Loucy (cell line): ENCODE data around the gene RRP8.

Experiments used
- H2AFZ ChIP-seq: fragments of 200-600 bp; sonication (generic); 2 replicates; pipeline ENCODE4 v1.6.0; 2016; ENCODE audit warnings: antibody characterized with exemption, mild to moderate bottlenecking, low read length, moderate library complexity
- H3F3A ChIP-seq: fragments of 200-600 bp; 2 replicates; pipeline ENCODE4 v1.6.0; 2016; ENCODE audit warnings: antibody characterized with exemption, low read depth, mild to moderate bottlenecking
- H3K27me3 ChIP-seq: fragments of 200-600 bp; sonication (generic); 2 replicates; pipeline ENCODE4 v1.6.1; 2014; ENCODE audit warnings: low read length, mild to moderate bottlenecking; ENCODE audit not compliant: insufficient read depth, poor library complexity, severe bottlenecking
- H3K36me3 ChIP-seq: fragments of 200-600 bp; sonication (generic); 2 replicates; pipeline ENCODE4 v1.6.1; 2016; ENCODE audit warnings: low read length; ENCODE audit not compliant: insufficient read depth
- H3K4me1 ChIP-seq: fragments of 200-600 bp; sonication (generic); 2 replicates; pipeline ENCODE4 v1.5.1; 2014; ENCODE audit warnings: low read length, mild to moderate bottlenecking; ENCODE audit not compliant: insufficient read depth, poor library complexity, severe bottlenecking
- H3K4me2 ChIP-seq: fragments of 200-600 bp; sonication (generic); 2 replicates; pipeline ENCODE4 v1.6.0; 2014; ENCODE audit warnings: antibody characterized with exemption, low read length, low read depth, mild to moderate bottlenecking; ENCODE audit not compliant: poor library complexity, severe bottlenecking
- H3K4me3 ChIP-seq: fragments of 200-600 bp; sonication (generic); 2 replicates; pipeline ENCODE4 v1.5.1; 2014; ENCODE audit warnings: low read length, mild to moderate bottlenecking, mixed read lengths; ENCODE audit not compliant: poor library complexity, severe bottlenecking
- H3K79me2 ChIP-seq: fragments of 200-600 bp; sonication (generic); 2 replicates; pipeline ENCODE4 v1.6.1; 2014; ENCODE audit warnings: low read length; ENCODE audit not compliant: insufficient read depth
- H3K9ac ChIP-seq: fragments of 200-600 bp; sonication (generic); 2 replicates; pipeline ENCODE4 v1.6.0; 2014; ENCODE audit warnings: mild to moderate bottlenecking, low read depth, low read length, moderate library complexity; ENCODE audit not compliant: poor library complexity, severe bottlenecking
- H3K9me2 ChIP-seq: fragments of 200-600 bp; sonication (generic); replicated peaks from 2 replicates; pipeline ENCODE4 v1.6.1; 2016; ENCODE audit warnings: low read depth, low read length, mixed read lengths
- H3K9me3 ChIP-seq: fragments of 200-600 bp; sonication (generic); 2 replicates; pipeline ENCODE4 v1.6.1; 2014; ENCODE audit warnings: mild to moderate bottlenecking, antibody characterized with exemption, low read length, low read depth; ENCODE audit not compliant: insufficient read depth
- H4K20me1 ChIP-seq: fragments of 200-600 bp; sonication (generic); 2 replicates; pipeline ENCODE4 v1.6.0; 2014; ENCODE audit warnings: antibody characterized with exemption, low read length, mild to moderate bottlenecking; ENCODE audit not compliant: insufficient read depth, poor library complexity, severe bottlenecking
- CTCF ChIP-seq: fragments of 200-600 bp; sonication (generic); conservative IDR thresholded peaks from 2 replicates; pipeline ENCODE4 v1.5.1; 2014; ENCODE audit warnings: mild to moderate bottlenecking, antibody characterized with exemption, low read length
- EZH2phosphoT487 ChIP-seq: fragments of 200-600 bp; IDR thresholded peaks from 2 replicates; pipeline ENCODE4 v1.6.1; 2018; ENCODE audit warnings: antibody characterized with exemption, mild to moderate bottlenecking, moderate library complexity, borderline replicate concordance

RRP8 gene

GRCh38 chr11:6647836-6648235 lies 44.4 kb upstream of the RRP8 start:
- H3F3A ChIP-seq, result no peaks in the 10 kb centered on the region

GRCh38 chr11:6646918-6647679 lies 43.7 kb upstream of the RRP8 start:
- TF ChIP-seq CTCF, result no peak
- TF ChIP-seq EZH2phosphoT487, result no peak
- peak overlapping the region; percentile 62 for H3K9ac ChIP-seq
- no peaks in the 10 kb centered on the region for H3K27me3 ChIP-seq
- H4K20me1 ChIP-seq, result no peaks in the 10 kb centered on the region
- H3K36me3 ChIP-seq, result no peaks in the 10 kb centered on the region
- peaks cover 28% of the 10 kb centered on the region for H3K4me1 ChIP-seq
- H3K79me2 ChIP-seq, result no peaks in the 10 kb centered on the region
- peak overlapping the region; percentile 83 for H2AFZ ChIP-seq
- peak overlapping the region; percentile 57 for H3K4me3 ChIP-seq
- H3K4me2 ChIP-seq, result peak overlapping the region; percentile 86
- H3K9me2 ChIP-seq, result no peaks in the 10 kb centered on the region
- H3K9me3 ChIP-seq, result no peaks in the 10 kb centered on the region
- no peaks in the 10 kb centered on the region for H3F3A ChIP-seq

More at GRCh38 chr11:6647836-6648235, 44.4 kb upstream of the RRP8 start:
- H3K4me1 ChIP-seq, result peaks cover 28% of the 10 kb centered on the region
- no peaks in the 10 kb centered on the region for H4K20me1 ChIP-seq
- no peak overlapping the region for H2AFZ ChIP-seq
- H3K4me3 ChIP-seq, result no peak overlapping the region
- H3K27me3 ChIP-seq, result no peaks in the 10 kb centered on the region
- peak overlapping the region; percentile 86 for H3K4me2 ChIP-seq
- no peaks in the 10 kb centered on the region for H3K9me3 ChIP-seq
- TF ChIP-seq EZH2phosphoT487 (no peak), CTCF (no peak)
- no peaks in the 10 kb centered on the region for H3K9me2 ChIP-seq
- no peaks in the 10 kb centered on the region for H3K79me2 ChIP-seq
- H3K36me3 ChIP-seq, result no peaks in the 10 kb centered on the region
- peak overlapping the region; percentile 62 for H3K9ac ChIP-seq

GRCh38 chr11:6646576-6646917 lies 43.1 kb upstream of the RRP8 start:
- Histone ChIP-seq H3K9ac (peak overlapping the region; percentile 62), H3K4me2 (peak overlapping the region; percentile 86), H2AFZ (peak overlapping the region; percentile 83), H3K4me3 (peak overlapping the region; percentile 57), H3K79me2 (no peaks in the 10 kb centered on the region), H3K9me3 (no peaks in the 10 kb centered on the region), H4K20me1 (no peaks in the 10 kb centered on the region), H3K36me3 (no peaks in the 10 kb centered on the region), H3K27me3 (no peaks in the 10 kb centered on the region), H3K9me2 (no peaks in the 10 kb centered on the region), H3F3A (no peaks in the 10 kb centered on the region), H3K4me1 (peaks cover 28% of the 10 kb centered on the region)
- no peak for TF ChIP-seq EZH2phosphoT487
- TF ChIP-seq CTCF, result no peak
